ENCODE measurements around the gene ZBBX.

ZBBX gene

DNA sequence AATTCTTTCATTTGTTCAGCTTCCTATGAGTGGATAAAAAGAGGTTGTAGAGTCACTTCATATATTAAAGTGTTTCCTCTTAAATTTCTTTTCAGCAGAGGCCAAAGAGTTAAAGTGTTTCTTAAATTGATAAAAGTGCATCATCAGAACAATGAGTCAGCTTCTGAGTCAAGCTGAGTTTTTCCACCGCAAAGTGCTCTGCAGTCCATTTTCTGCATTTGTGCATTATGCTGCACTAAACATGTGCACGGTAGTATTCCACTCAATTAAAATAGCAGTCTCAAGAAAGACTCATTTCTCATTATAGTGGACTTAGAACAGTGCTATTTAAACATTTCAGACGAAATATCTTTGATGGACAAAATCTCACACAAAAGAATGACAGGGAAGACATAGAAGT lies 152.0 kb downstream of the ZBBX start:
- no peak overlapping the region for H3K4me3 ChIP-seq (ENCODE audit: low read depth, low read length)
- TF ChIP-seq, protein P1, sequence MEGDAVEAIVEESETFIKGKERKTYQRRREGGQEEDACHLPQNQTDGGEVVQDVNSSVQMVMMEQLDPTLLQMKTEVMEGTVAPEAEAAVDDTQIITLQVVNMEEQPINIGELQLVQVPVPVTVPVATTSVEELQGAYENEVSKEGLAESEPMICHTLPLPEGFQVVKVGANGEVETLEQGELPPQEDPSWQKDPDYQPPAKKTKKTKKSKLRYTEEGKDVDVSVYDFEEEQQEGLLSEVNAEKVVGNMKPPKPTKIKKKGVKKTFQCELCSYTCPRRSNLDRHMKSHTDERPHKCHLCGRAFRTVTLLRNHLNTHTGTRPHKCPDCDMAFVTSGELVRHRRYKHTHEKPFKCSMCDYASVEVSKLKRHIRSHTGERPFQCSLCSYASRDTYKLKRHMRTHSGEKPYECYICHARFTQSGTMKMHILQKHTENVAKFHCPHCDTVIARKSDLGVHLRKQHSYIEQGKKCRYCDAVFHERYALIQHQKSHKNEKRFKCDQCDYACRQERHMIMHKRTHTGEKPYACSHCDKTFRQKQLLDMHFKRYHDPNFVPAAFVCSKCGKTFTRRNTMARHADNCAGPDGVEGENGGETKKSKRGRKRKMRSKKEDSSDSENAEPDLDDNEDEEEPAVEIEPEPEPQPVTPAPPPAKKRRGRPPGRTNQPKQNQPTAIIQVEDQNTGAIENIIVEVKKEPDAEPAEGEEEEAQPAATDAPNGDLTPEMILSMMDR (conservative IDR thresholded peaks at IDR 0.05; ENCODE audit: low read depth, low read length): no peak
- peak; percentile 1 for DNase-seq (ENCODE audit: low read depth)

DNA sequence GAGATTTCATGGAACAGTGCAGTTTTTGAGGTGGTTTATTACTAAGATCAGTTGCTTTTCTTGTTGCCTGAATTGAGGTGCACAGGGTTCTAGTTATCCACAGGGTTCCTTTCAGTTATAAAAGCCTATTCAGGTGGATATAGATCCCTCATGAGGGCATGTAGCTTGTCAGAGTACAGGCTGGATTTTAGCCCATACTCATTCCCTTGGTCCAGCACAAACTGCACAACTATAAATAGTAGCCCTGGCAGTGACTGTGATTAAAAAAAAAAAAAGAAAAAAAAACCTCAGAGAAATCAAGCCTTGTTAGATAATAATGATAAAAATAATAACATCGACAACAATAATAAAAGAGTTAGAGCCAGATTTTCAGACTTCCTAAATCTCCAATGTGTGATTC lies 154.3 kb downstream of the ZBBX start:
- H3K4me3 ChIP-seq (ENCODE audit: low read depth, low read length): no peak overlapping the region
- DNase-seq (ENCODE audit: low read depth): no peak
- TF ChIP-seq, protein P1 (conservative IDR thresholded peaks at IDR 0.05; ENCODE audit: low read depth, low read length): no peak

DNA sequence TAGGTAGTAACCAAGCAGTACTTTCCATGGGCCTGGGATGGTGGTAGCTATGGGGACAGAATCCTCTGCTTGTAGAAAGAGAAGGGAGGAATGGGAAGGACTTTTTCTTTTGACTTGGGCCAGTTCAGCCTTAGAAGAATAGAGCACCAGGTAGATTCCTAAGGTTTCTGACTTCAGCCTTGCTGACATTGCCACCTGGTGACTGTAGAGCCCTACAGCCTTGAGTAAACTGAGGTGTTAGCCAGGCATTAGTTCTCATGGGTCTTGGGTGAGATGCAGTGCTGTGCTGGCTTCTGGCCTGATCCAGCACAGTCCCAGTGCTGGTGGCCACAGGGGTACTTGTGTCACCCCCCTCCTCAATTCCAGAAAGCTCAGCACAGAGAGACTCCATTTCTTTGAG lies 171.1 kb downstream of the ZBBX start:
- TF ChIP-seq, protein P1 (conservative IDR thresholded peaks at IDR 0.05; ENCODE audit: low read depth, low read length): no peak
- H3K4me3 ChIP-seq (ENCODE audit: low read depth, low read length): no peak overlapping the region
- DNase-seq (ENCODE audit: low read depth): no peak

DNA sequence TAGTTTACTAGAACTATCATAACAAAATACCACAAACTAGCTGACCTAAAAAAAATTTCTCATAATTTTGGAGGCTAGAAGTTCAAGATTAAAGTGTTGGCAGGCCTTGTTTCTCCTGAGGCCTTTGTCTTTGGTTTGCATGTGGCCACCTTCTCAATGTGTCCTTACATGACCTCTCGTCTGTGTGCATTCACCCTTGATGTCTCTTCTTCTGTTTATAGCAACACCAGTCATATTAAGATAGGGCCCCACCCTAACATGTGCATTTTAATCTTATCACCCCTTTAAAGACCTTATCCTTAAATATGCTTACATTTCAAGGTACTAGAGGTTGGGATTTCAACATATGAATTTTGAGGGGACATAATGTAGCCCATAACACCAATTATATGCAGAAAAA lies 177.0 kb downstream of the ZBBX start:
- no peak overlapping the region for H3K4me3 ChIP-seq (ENCODE audit: low read depth, low read length)
- TF ChIP-seq, protein P1 (conservative IDR thresholded peaks at IDR 0.05; ENCODE audit: low read depth, low read length): no peak
- DNase-seq (ENCODE audit: low read depth): no peak

DNA sequence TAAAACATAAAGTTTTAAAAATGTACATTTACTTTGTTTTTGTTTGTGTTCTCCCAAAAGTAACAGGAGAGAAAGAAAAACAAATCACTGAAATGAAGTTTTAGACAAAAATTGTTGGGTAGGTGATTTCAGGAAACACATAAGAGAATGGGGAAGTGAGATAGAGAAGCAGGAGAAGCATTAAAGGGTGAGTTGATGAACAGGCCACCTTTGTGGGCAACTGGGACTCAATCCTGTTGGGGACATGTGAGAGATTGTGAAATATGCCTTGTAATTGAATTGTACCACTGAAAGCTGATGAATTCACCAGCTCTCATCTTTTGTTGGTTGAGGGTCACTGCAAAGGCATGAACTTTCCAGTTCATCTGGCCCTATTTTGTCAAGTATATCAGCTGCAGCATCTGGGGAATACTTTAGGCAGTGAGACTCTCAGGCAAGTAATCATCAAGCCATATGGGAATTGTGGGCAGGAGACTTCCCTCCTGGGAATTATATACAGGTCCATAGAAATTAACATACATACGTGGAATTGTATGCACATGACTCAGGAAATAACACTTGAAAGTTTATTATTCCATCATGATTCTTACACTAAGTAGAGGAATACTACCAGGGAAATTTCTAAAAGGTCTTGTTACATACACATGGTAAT lies 181.0 kb downstream of the ZBBX start:
- no peak overlapping the region for H3K4me3 ChIP-seq (ENCODE audit: low read depth, low read length)
- DNase-seq (ENCODE audit: low read depth): no peak
- TF ChIP-seq, protein P1 (conservative IDR thresholded peaks at IDR 0.05; ENCODE audit: low read depth, low read length): no peak

Data from choroid plexus epithelial cell (primary cell).